ENCODE measurements around the gene CXCR6. TPM values are rescaled to one million over a fixed set of nuclear protein-coding genes. Genes with fewer than 3 reads are reported as not detected.

Gene CXCR6
- total and polyA plus RNA-seq, 2 experiments from 2014 or later: 0.06 TPM; not detected in 1

DNA sequence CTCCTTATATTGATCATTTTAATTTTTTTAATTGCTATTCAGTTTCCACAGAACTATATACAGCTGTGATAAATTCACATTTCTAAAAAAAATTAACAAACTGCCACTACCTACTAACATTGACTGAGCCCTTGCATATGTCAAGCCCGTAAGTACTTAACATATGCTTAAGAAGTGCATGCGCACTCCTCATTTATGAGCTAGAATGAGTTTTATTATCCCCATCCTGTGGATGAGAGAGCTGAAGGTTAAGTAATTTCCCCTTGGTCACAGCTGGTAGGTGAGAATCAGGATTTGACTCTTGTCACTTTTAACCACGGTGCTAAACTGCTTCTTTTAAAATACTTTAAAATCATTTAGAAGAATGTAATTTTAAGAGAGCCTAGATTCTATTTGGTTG is 25.9 kb downstream of the CXCR6 start:
- no peak for DNase-seq (ENCODE audit: low read depth in 1 of 2, low spot score in 1 of 2)
- Histone ChIP-seq H3K27me3 (no peaks in the 10 kb centered on the region), H3K4me3 (no peak overlapping the region), H3K4me1 (ENCODE audit: low read depth) (no peaks in the 10 kb centered on the region), H3K27ac (no peak overlapping the region), H3K9me3 (ENCODE audit: low read depth) (no peaks in the 10 kb centered on the region), H3K36me3 (peaks cover 53% of the 10 kb centered on the region)
- TF ChIP-seq, protein P1, sequence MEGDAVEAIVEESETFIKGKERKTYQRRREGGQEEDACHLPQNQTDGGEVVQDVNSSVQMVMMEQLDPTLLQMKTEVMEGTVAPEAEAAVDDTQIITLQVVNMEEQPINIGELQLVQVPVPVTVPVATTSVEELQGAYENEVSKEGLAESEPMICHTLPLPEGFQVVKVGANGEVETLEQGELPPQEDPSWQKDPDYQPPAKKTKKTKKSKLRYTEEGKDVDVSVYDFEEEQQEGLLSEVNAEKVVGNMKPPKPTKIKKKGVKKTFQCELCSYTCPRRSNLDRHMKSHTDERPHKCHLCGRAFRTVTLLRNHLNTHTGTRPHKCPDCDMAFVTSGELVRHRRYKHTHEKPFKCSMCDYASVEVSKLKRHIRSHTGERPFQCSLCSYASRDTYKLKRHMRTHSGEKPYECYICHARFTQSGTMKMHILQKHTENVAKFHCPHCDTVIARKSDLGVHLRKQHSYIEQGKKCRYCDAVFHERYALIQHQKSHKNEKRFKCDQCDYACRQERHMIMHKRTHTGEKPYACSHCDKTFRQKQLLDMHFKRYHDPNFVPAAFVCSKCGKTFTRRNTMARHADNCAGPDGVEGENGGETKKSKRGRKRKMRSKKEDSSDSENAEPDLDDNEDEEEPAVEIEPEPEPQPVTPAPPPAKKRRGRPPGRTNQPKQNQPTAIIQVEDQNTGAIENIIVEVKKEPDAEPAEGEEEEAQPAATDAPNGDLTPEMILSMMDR (IDR thresholded peaks at IDR 0.05; ENCODE audit: low read depth, low read length): no peak

DNA sequence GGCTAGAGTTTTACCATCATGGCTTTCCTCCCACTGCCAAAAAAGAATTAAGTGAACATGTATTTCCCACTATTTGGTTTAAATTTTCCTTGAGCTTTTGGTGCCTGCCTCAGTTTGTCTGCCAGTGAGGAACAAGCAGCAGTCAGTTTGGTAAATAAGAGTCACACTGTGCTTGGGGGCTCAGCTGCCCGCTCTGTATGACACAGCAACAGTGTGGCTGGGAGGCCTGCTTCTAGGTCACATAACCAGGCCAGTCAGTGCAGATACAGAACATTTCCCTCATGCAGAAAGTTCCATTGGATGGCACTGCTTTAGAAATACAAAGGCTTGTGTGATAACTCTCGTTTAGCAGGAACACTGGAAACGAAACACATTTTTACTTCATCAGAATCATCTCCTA is 26.7 kb downstream of the CXCR6 start:
- no peak for DNase-seq (ENCODE audit: low read depth in 1 of 2, low spot score in 1 of 2)
- Histone ChIP-seq H3K9me3 (ENCODE audit: low read depth) (no peaks in the 10 kb centered on the region), H3K36me3 (peaks cover 49% of the 10 kb centered on the region), H3K27ac (no peak overlapping the region), H3K27me3 (no peaks in the 10 kb centered on the region), H3K4me3 (no peak overlapping the region), H3K4me1 (ENCODE audit: low read depth) (no peaks in the 10 kb centered on the region)
- TF ChIP-seq, protein P1 (IDR thresholded peaks at IDR 0.05; ENCODE audit: low read depth, low read length): no peak

DNA sequence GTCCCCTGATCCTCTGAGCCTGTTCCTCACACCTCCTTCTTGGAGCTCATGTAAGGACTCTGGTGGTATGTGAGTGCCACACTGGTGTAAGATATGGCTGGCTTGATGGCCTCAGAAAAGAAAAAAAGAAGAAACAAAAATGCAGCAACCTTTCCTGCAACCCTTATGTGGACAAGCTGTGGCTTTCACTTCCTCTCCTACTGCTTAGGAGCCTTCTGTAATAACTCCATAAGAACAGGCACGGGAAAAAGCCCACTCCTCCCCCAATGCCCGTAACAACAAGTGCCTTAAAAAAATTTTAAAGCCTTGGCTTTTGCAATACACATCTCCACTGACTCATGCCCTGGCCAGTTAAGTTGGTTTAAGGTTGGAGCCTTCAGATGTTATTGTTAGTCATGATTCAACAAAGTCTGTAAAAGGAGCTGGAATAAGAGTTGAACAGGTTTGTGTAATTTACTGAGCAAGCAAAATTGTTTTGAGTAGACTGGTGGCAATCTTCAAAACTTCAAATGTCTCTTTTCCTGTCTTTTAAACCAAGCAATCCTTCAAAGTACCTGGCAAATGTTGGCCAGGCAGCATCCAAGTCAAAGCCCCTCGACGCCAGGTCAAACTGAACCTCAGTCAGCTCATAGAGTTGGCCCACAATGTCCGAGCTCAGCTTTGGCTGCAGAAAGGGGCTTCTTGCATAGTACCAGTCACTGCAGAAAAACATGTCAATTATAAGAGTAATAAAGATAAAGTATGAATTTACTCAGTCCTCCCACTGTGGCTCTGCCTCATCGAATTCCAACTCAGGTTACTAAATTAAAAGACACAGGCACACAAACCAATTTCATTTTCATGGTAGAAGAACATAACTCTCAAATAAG is 29.5 kb downstream of the CXCR6 start:
- peak in 1 of 2 donors; percentile 89 for DNase-seq (ENCODE audit: low read depth in 1 of 2, low spot score in 1 of 2)
- no peak overlapping the region for H3K4me3 ChIP-seq
- H3K4me1 ChIP-seq (ENCODE audit: low read depth): no peaks in the 10 kb centered on the region
- TF ChIP-seq, protein P1 (IDR thresholded peaks at IDR 0.05; ENCODE audit: low read depth, low read length): no peak
- peaks cover 35% of the 10 kb centered on the region for H3K36me3 ChIP-seq
- H3K27ac ChIP-seq: no peak overlapping the region
- H3K27me3 ChIP-seq: no peaks in the 10 kb centered on the region
- H3K9me3 ChIP-seq (ENCODE audit: low read depth): no peaks in the 10 kb centered on the region

DNA sequence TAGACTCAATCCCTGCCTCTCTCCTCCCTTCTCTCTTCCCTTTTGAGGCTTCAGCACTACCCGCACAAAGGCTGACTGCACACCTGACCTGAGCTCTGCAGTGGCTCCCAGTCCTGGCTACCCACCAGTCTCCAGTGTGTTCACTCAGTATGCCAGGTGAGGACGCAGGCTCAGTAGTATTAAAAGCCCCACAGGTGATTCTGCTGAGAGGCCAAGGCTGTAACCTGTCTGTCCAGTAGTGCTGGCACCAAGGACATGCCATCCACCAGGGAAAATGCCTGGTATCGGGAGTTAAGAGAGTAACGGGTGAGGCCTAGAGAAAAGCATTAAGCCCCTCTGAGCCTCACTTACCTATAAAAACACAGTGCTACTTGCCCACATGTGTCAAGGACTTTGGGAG is 31.4 kb downstream of the CXCR6 start:
- peaks cover 41% of the 10 kb centered on the region for H3K36me3 ChIP-seq
- TF ChIP-seq, protein P1 (IDR thresholded peaks at IDR 0.05; ENCODE audit: low read depth, low read length): no peak
- H3K4me1 ChIP-seq (ENCODE audit: low read depth): no peaks in the 10 kb centered on the region
- H3K9me3 ChIP-seq (ENCODE audit: low read depth): no peaks in the 10 kb centered on the region
- DNase-seq (ENCODE audit: low read depth in 1 of 2, low spot score in 1 of 2): no peak
- H3K4me3 ChIP-seq: no peak overlapping the region
- H3K27ac ChIP-seq: no peak overlapping the region
- no peaks in the 10 kb centered on the region for H3K27me3 ChIP-seq

DNA sequence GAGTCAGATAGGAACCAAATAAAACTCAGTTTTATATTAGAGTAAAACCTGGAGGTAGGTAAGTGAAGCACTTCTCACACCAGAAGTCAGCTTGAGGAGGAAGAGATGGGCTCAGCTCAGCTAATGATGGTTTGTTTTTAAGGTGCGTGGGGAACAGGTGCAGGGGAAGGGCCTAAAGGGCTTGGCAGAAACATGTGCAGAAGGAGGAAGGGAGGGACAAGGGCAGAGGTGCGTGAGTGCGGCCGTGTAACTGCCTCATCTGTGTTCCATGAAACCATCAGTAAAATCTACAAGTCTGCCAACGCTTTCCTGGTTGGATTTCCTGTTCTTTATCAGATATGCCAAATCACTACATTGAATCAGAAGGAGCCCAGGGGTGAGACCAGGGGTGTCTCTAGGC is 32.4 kb downstream of the CXCR6 start:
- H3K4me1 ChIP-seq (ENCODE audit: low read depth): peaks cover under 1% of the 10 kb centered on the region
- H3K27me3 ChIP-seq: no peaks in the 10 kb centered on the region
- H3K9me3 ChIP-seq (ENCODE audit: low read depth): no peaks in the 10 kb centered on the region
- no peak for DNase-seq (ENCODE audit: low read depth in 1 of 2, low spot score in 1 of 2)
- TF ChIP-seq, protein P1 (IDR thresholded peaks at IDR 0.05; ENCODE audit: low read depth, low read length): no peak
- H3K36me3 ChIP-seq: peaks cover 38% of the 10 kb centered on the region
- H3K4me3 ChIP-seq: no peak overlapping the region
- no peak overlapping the region for H3K27ac ChIP-seq
